GM23248 (cell line): Measurements from ENCODE around the gene OR52E8.

ENCODE experiments used
- EZH2 ChIP-seq: fragments of 200-600 bp; sonication (generic); IDR thresholded peaks from 2 replicates; pipeline ENCODE4 v1.6.1; 2018; ENCODE audit warnings: antibody characterized with exemption, mild to moderate bottlenecking; ENCODE audit not compliant: insufficient read depth, poor library complexity, severe bottlenecking
- EZH2phosphoT487 ChIP-seq: fragments of 200-600 bp; sonication (generic); IDR thresholded peaks from 2 replicates; pipeline ENCODE4 v1.6.1; 2018; ENCODE audit warnings: antibody characterized with exemption, moderate library complexity, mild to moderate bottlenecking, low read depth; ENCODE audit not compliant: insufficient read depth

- TF ChIP-seq EZH2 (no peak), EZH2phosphoT487 (no peak)
These were observed 9.8 kb downstream of the OR52E8 start for GRCh38 chr11:5847711-5848110.
